Endodermal cell (in vitro differentiated cells): Measurements from ENCODE around the gene ADORA1. TPM values are rescaled to one million over a fixed set of nuclear protein-coding genes. Genes with fewer than 3 reads are reported as not detected.
A peak's percentile ranks its signal among the peaks of the same experiment; 100 is the strongest.

Experiments
- DNase-seq: peaks from one replicate; pipeline ENCODE4 v3.0.0-alpha.2; 2017
- H3K27ac ChIP-seq: 2 replicates; pipeline ENCODE4 v1.5.1; 2013; ENCODE audit warnings: mild to moderate bottlenecking, low read depth, low read length, moderate library complexity
- H3K27me3 ChIP-seq: 2 replicates; pipeline ENCODE4 v1.6.1; 2013; ENCODE audit warnings: mild to moderate bottlenecking, low read length, moderate library complexity; ENCODE audit not compliant: insufficient read depth, control insufficient read depth, poor library complexity, severe bottlenecking
- H3K36me3 ChIP-seq: 2 replicates; pipeline ENCODE4 v1.7.0; 2013; ENCODE audit warnings: mild to moderate bottlenecking, low read length, moderate library complexity; ENCODE audit not compliant: control insufficient read depth, insufficient read depth
- H3K4me1 ChIP-seq: one replicate; pipeline ENCODE4 v1.7.0; 2013; ENCODE audit warnings: low read length; ENCODE audit not compliant: control insufficient read depth, insufficient read depth
- H3K4me3 ChIP-seq: 2 replicates; pipeline ENCODE4 v1.5.1; 2013; ENCODE audit warnings: mild to moderate bottlenecking, low read length, moderate library complexity
- H3K9ac ChIP-seq: 2 replicates; pipeline ENCODE4 v1.6.1; 2013; ENCODE audit warnings: mild to moderate bottlenecking, low read length, moderate library complexity; ENCODE audit not compliant: poor library complexity, severe bottlenecking; ENCODE audit errors: extremely low read depth
- H3K9me3 ChIP-seq: 2 replicates; pipeline ENCODE4 v1.6.1; 2013; ENCODE audit warnings: mild to moderate bottlenecking, low read length, moderate library complexity; ENCODE audit not compliant: control insufficient read depth
- H3K27ac Mint-ChIP-seq: 2 replicates; pipeline ENCODE4 v1.8.0; 2020; ENCODE audit warnings: mixed read lengths
- H3K27me3 Mint-ChIP-seq: 2 replicates; pipeline ENCODE4 v1.8.0; 2021; ENCODE audit warnings: mild to moderate bottlenecking, mixed read lengths; ENCODE audit not compliant: insufficient read depth
- H3K36me3 Mint-ChIP-seq: 2 replicates; pipeline ENCODE4 v1.8.0; 2020; ENCODE audit warnings: low read depth, mixed read lengths
- H3K4me1 Mint-ChIP-seq: 2 replicates; pipeline ENCODE4 v1.8.0; 2020; ENCODE audit warnings: mixed read lengths
- H3K4me3 Mint-ChIP-seq: 2 replicates; pipeline ENCODE4 v1.8.0; 2020; ENCODE audit warnings: mild to moderate bottlenecking, moderate library complexity, mixed read lengths
- H3K9me3 Mint-ChIP-seq: 2 replicates; pipeline ENCODE4 v1.8.0; 2020; ENCODE audit warnings: mild to moderate bottlenecking, mixed read lengths
- WGBS, 2 experiments: methylation state at CpG; one replicate each; pipeline versions ENCODE4 v1.1.5 to v1.1.7; 2013; ENCODE audit warnings: missing lambda C conversion rate in 2 of 2, mixed read lengths in 1 of 2; ENCODE audit not compliant: insufficient coverage in 1 of 2, insufficient read length in 1 of 2; 5-methylcytosine and 5-hydroxymethylcytosine counted together
- total RNA-seq, 2 donors: library from RNA; stranded (reverse); fragmentation: NEBNext Ultra II Directional in 1 of 2; extraction: Animal tissue kit (Norgen Biotek cat#: 25700) in 1 of 2; gene quantifications; 2 replicates in 1 of 2; 3 replicates in 1 of 2; pipeline ENCODE4 v1.2.1, GENCODE V29; 2021
- TF ChIP-seq, protein P1 (sequence below): fragments of 200-600 bp; sonication (generic); conservative IDR thresholded peaks from 2 replicates; pipeline ENCODE4 v1.5.0; 2021; ENCODE audit warnings: antibody characterized with exemption, mild to moderate bottlenecking

ADORA1 gene
- total RNA-seq, 2 donors from 2014 or later, result 2.0 to 2.1 TPM

DNA sequence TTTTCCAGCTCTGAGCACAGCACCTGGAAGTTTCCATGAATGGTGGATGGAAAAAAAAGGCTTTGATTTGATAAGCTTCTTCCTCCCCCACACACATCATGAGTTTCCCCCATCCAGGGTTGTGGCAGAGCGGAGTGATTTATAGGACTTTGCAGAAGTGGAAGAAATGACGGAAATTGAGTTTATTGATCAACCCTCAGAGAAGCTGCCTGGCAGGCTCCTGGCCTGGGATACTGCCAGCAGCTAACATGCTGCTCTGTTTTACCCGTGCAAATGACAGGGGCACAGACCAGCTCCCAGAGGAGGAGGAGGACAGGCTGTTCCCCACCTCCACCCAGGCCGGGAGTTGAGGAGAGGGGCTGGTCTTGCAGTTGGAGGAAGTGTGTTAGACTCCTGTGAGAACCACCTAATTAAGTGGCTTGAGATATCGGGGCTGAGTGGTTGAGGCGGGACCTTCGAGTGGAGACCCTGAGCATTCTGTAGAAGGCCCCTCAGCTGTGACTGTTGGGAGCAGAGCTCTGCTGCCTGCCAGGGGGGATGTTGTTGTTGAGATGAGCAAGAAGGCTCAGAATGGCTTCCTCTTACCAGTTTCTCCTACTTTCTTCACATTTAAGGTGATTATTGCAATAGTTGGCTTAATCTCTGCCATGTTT, 21.8 kb downstream of the ADORA1 start:
- TF ChIP-seq, protein P1, sequence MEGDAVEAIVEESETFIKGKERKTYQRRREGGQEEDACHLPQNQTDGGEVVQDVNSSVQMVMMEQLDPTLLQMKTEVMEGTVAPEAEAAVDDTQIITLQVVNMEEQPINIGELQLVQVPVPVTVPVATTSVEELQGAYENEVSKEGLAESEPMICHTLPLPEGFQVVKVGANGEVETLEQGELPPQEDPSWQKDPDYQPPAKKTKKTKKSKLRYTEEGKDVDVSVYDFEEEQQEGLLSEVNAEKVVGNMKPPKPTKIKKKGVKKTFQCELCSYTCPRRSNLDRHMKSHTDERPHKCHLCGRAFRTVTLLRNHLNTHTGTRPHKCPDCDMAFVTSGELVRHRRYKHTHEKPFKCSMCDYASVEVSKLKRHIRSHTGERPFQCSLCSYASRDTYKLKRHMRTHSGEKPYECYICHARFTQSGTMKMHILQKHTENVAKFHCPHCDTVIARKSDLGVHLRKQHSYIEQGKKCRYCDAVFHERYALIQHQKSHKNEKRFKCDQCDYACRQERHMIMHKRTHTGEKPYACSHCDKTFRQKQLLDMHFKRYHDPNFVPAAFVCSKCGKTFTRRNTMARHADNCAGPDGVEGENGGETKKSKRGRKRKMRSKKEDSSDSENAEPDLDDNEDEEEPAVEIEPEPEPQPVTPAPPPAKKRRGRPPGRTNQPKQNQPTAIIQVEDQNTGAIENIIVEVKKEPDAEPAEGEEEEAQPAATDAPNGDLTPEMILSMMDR, result no peak
- H3K4me3 ChIP-seq, result no peak overlapping the region
- no peaks in the 10 kb centered on the region for H3K9me3 Mint-ChIP-seq
- H3K4me1 Mint-ChIP-seq, result peaks cover 52% of the 10 kb centered on the region
- no peaks in the 10 kb centered on the region for H3K36me3 ChIP-seq
- peaks cover 14% of the 10 kb centered on the region for H3K4me1 ChIP-seq
- H3K27ac Mint-ChIP-seq, result peak overlapping the region; percentile 75
- DNase-seq, result peak; percentile 68
- H3K9me3 ChIP-seq, result no peaks in the 10 kb centered on the region
- H3K9ac ChIP-seq, result no peak overlapping the region
- H3K27me3 ChIP-seq, result no peaks in the 10 kb centered on the region
- H3K27ac ChIP-seq, result no peak overlapping the region
- H3K36me3 Mint-ChIP-seq, result no peaks in the 10 kb centered on the region
- no peak overlapping the region for H3K4me3 Mint-ChIP-seq
- no peaks in the 10 kb centered on the region for H3K27me3 Mint-ChIP-seq
- WGBS, 2 experiments, result 75 to 80% methylated on average over 1 to 7 of the region's 7 CpGs

DNA sequence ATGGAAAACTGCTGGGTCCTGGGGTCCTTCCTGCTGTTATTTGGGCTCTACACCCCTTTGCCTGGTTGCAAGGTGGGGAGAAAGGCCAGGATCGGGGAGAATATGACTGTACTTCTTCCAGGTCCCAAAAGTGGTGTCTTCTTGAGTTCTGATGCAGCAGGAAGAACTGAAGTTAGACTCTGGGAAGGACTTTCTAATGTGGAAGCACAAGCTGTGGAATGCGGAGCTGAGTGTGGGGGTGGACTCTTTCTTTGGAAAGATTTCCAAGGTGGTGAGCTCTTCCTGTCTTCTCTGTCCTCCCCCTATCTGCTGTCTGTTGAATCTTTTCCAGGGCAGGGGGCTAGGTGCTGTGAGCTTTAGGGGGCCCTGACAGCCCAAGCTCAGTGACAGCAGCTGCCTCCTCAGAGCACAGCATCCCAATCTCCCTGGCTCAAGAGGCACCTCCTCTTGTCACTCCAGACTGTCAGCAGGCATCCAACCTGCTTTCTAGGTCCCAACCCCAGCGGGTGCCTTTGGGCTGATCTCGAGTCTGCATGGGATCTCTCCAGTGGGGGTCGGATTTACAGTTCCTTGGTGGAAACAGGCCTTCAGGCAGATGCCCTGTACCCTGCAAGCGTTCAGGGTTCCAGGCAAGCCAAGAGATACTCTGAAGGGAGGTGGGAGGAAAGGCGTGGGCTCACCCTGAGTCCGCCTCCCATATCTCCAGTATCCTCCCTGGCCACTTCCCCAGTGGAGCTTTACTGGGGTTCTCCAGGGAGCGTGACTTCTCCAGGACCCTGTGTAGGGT, 23.2 kb downstream of the ADORA1 start:
- no peak overlapping the region for H3K4me3 ChIP-seq
- H3K27me3 ChIP-seq, result no peaks in the 10 kb centered on the region
- Mint-ChIP-seq H3K27me3 (no peaks in the 10 kb centered on the region), H3K36me3 (no peaks in the 10 kb centered on the region), H3K9me3 (no peaks in the 10 kb centered on the region), H3K27ac (peak overlapping the region; percentile 53), H3K4me1 (peaks cover 58% of the 10 kb centered on the region), H3K4me3 (no peak overlapping the region)
- DNase-seq, result peak; percentile 71
- H3K36me3 ChIP-seq, result no peaks in the 10 kb centered on the region
- no peaks in the 10 kb centered on the region for H3K9me3 ChIP-seq
- H3K27ac ChIP-seq, result no peak overlapping the region
- 70 to 84% methylated on average over 2 to 9 of the region's 9 CpGs for WGBS, 2 experiments
- H3K9ac ChIP-seq, result no peak overlapping the region
- TF ChIP-seq, protein P1, result no peak
- peaks cover 19% of the 10 kb centered on the region for H3K4me1 ChIP-seq

DNA sequence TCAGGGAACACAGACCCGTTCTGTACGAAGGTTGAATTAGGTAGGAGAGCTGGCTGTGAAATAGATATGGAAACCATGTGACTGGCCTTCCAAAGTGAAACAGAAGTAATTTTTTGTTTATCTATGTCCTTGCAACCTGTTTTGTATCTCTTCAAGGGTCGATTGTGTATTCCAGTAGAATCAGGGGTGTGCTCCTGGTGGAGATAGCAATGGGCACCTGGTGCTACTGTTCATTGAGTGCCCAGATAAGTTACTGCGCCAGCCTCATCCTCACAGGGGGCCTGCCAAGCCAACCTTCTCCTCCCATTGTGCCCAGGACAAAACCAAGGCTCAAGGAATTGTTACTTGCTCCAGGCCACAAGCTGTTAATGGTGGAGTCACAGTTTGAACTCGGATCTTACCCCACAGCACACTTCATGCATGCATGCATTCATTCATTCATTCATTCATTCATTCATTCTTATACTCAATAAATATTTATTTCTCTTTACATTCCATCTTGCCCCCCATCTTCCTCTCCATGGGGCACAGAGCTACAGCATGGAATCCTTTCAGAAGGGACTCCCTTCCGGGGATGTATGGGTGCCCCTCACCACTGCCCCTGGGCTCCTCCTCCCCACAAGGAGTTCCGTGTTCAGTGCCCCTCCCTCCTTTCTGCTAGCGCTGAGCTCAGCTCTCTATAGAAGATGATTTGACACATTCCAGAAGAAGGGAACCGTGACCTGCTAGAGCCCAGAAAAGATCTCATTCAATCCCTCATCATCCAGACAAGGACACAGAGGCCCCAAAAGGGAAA, 24.0 kb downstream of the ADORA1 start:
- WGBS, 2 experiments, result 80 to 87% methylated on average over 7 to 9 of the region's 9 CpGs
- Mint-ChIP-seq H3K4me3 (no peak overlapping the region), H3K4me1 (peaks cover 64% of the 10 kb centered on the region), H3K9me3 (no peaks in the 10 kb centered on the region), H3K36me3 (no peaks in the 10 kb centered on the region), H3K27ac (peak overlapping the region; percentile 88), H3K27me3 (no peaks in the 10 kb centered on the region)
- TF ChIP-seq, protein P1, result no peak
- Histone ChIP-seq H3K9me3 (no peaks in the 10 kb centered on the region), H3K9ac (no peak overlapping the region), H3K27me3 (no peaks in the 10 kb centered on the region), H3K27ac (peak overlapping the region; percentile 70), H3K36me3 (no peaks in the 10 kb centered on the region), H3K4me1 (peaks cover 19% of the 10 kb centered on the region), H3K4me3 (no peak overlapping the region)
- peak; percentile 68 for DNase-seq
